Ovary (tissue), 9 donors: Measurements from ENCODE around the gene HTR1E. TPM values are rescaled to one million over a fixed set of nuclear protein-coding genes. Genes with fewer than 3 reads are reported as not detected.
A peak's percentile ranks its signal among the peaks of the same experiment; 100 is the strongest.

Source experiments
- DNase-seq, 5 donors: peaks; one replicate each; pipeline ENCODE4 v3.0.0-alpha.2; 2019 to 2020
- H3K27ac ChIP-seq, 2 donors: fragments of 200-600 bp; one replicate each; pipeline versions ENCODE4 v1.5.1 to v1.8.0; 2019 to 2022
- H3K27me3 ChIP-seq: fragments of 200-600 bp; one replicate; pipeline ENCODE4 v1.8.0; 2022
- H3K36me3 ChIP-seq: fragments of 200-600 bp; sonication (generic); one replicate; pipeline ENCODE4 v1.5.1; 2019
- H3K4me1 ChIP-seq: one replicate; pipeline ENCODE4 v1.8.1; 2013; ENCODE audit warnings: mild to moderate bottlenecking, moderate library complexity; ENCODE audit not compliant: insufficient read depth
- H3K4me3 ChIP-seq: fragments of 200-600 bp; sonication (generic); one replicate; pipeline ENCODE4 v1.5.1; 2017
- H3K9me3 ChIP-seq, 2 donors: fragments of 200-600 bp in 1 of 2; sonication (generic) in 1 of 2; one replicate each; pipeline versions ENCODE4 v1.5.1 to v1.8.1; 2013 to 2019; ENCODE audit warnings: mild to moderate bottlenecking in 1 of 2, moderate library complexity in 1 of 2
- EP300 ChIP-seq: sonication (generic); formaldehyde crosslinking; IDR thresholded peaks from one replicate; pipeline ENCODE4 v1.6.1; 2017; ENCODE audit warnings: antibody characterized with exemption
- POLR2A ChIP-seq: fragments of 450-650 bp; IDR thresholded peaks from one replicate; pipeline ENCODE4 v1.6.1; 2017; ENCODE audit warnings: antibody characterized with exemption, mild to moderate bottlenecking, moderate library complexity
- WGBS, 3 donors: extraction: QIAGEN DNeasy Blood & Tissue Kit in 1 of 3; methylation state at CpG; one replicate each; pipeline versions ENCODE4 v1.1.5 to v1.1.7; 2013 to 2017; 5-methylcytosine and 5-hydroxymethylcytosine counted together
- intact Hi-C, 4 donors: fragments of 100-400 bp; cut with DNase I; formaldehyde crosslinking; loops; one replicate each; pipeline versions ENCODE4 v1.11.0 to v1.15.1; 2022 to 2023
- polyA plus RNA-seq, 2 donors: library from polyadenylated mRNA; stranded (reverse); fragments of 200-250 nt in 1 of 2; fragments of 350-450 nt in 1 of 2; fragmentation: Illumina TruSeq in 1 of 2; extraction: RNeasy Lipid Tissue Mini Kit (QIAGEN cat#74804) in 1 of 2; gene quantifications; one replicate each; pipeline ENCODE4 v1.2.3, GENCODE V29; 2013 to 2014
- total RNA-seq, 7 donors: library from RNA; depleted of rRNA in 2 of 7; stranded (reverse); fragments of >200 nt in 2 of 7; fragmentation: NEBNext Ultra II Directional in 3 of 7; extraction: Animal tissue kit (Norgen Biotek cat#: 25700) in 3 of 7; gene quantifications; one replicate each; pipeline versions ENCODE4 v1.1.0 to v1.2.4, GENCODE V29; 2016 to 2023
- TF ChIP-seq, protein P1 (sequence below), 3 donors: fragments of 450-650 bp in 2 of 3; fragments of 200-600 bp in 1 of 3; IDR thresholded peaks; one replicate each; pipeline versions ENCODE4 v1.5.1 to v1.8.0; 2016 to 2022; ENCODE audit warnings: antibody characterized with exemption in 3 of 3, mild to moderate bottlenecking in 1 of 3
- donor health status: DM: no; HTN: no; CAD: no; lungs with moderate emphysema.
- donor health status: DM: no; HTN: no; CAD: no.
- donor health status: Bipolar disorder and iron deficiency.
- donor health status: DM: yes; HTN: yes; CAD: no.
- donor health status: DM: no; HTN: no; CAD: no.
- donor health status: DM: yes; HTN: yes; CAD: no.

The HTR1E gene
- total and polyA plus RNA-seq, 9 donors: 0.60 to 4.4 (median 1.1) TPM

GRCh38 chr6:87027021-87027420 lies 89.7 kb downstream of the HTR1E start:
- Histone ChIP-seq H3K9me3 (no peaks in the 10 kb centered on the region), H3K27me3 (no peaks in the 10 kb centered on the region), H3K4me1 (no peaks in the 10 kb centered on the region), H3K27ac (no peak overlapping the region), H3K4me3 (no peak overlapping the region), H3K36me3 (no peaks in the 10 kb centered on the region)
- intact Hi-C loops: no loop called here
- DNase-seq: no peak
- TF ChIP-seq, protein P1, sequence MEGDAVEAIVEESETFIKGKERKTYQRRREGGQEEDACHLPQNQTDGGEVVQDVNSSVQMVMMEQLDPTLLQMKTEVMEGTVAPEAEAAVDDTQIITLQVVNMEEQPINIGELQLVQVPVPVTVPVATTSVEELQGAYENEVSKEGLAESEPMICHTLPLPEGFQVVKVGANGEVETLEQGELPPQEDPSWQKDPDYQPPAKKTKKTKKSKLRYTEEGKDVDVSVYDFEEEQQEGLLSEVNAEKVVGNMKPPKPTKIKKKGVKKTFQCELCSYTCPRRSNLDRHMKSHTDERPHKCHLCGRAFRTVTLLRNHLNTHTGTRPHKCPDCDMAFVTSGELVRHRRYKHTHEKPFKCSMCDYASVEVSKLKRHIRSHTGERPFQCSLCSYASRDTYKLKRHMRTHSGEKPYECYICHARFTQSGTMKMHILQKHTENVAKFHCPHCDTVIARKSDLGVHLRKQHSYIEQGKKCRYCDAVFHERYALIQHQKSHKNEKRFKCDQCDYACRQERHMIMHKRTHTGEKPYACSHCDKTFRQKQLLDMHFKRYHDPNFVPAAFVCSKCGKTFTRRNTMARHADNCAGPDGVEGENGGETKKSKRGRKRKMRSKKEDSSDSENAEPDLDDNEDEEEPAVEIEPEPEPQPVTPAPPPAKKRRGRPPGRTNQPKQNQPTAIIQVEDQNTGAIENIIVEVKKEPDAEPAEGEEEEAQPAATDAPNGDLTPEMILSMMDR (IDR thresholded peaks at IDR 0.05): no peak
- TF ChIP-seq POLR2A (no peak), EP300 (no peak)
- WGBS, 3 donors: 70 to 85% (median 74%) methylated on average over 2 of the region's 2 CpGs

DNA sequence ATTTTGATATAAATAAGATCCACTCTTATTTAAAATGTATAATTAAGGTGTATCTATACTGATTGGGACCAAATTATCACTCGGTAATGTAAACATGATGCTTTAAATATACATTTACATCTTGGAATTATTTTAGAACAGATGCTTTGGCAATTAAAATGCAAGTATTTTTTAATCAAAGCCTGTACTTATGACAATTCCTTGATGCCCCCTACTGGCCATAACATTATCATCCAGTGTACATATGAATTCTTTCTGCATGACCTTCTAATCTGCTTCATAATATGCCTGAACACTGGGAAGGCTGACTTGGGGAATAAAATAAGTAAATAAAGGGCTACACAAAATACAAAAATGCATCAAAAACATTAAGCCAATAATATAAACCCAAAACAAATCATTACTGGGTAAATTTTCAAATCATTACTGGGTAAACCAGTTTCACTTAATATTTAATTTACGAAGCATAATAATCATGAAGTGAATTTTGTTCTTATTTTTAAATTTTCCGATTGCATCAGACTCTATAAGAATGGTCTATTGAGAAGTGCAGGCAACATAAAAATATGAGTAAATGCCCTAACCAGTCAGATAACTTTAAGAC lies 92.5 kb downstream of the HTR1E start:
- DNase-seq: no peak
- Histone ChIP-seq H3K36me3 (no peaks in the 10 kb centered on the region), H3K4me3 (no peak overlapping the region), H3K27me3 (no peaks in the 10 kb centered on the region), H3K9me3 (no peaks in the 10 kb centered on the region), H3K27ac (no peak overlapping the region), H3K4me1 (no peaks in the 10 kb centered on the region)
- TF ChIP-seq, protein P1 (IDR thresholded peaks at IDR 0.05): peak; percentile 27 to 48 (median 29)
- TF ChIP-seq POLR2A (no peak), EP300 (no peak)
- WGBS, 3 donors: 54 to 60% (median 58%) methylated on average over 3 of the region's 3 CpGs
- intact Hi-C loops: no loop called here

DNA sequence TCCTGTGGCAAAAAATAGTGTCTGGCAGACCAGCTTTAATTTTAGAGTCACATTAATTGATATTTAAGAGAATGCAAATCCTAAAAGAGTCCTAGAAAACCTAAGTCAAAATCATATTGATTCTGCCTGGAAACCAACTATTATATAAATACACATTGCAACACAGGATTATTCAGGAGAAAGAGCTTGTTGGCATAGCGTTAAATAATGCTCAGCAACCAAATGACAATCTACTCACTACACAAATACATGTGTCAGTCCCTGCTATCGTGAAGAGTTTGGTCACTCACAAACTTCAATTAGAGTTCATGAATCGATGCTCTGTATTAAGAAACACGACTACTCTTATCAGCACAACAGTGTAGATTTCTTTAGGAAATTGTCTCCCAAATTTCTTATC lies 103.4 kb downstream of the HTR1E start:
- Histone ChIP-seq H3K36me3 (no peaks in the 10 kb centered on the region), H3K27ac (no peak overlapping the region), H3K9me3 (no peaks in the 10 kb centered on the region), H3K27me3 (no peaks in the 10 kb centered on the region), H3K4me3 (no peak overlapping the region), H3K4me1 (no peaks in the 10 kb centered on the region)
- WGBS, 3 donors: 66 to 75% (median 74%) methylated on average over 4 of the region's 4 CpGs
- DNase-seq: no peak
- intact Hi-C loops: loop anchor here in 1 of 4 donors (2.0 kb wide), 1 partner anchor 30 kb away; no protein-coding TSS in a partner anchor
- TF ChIP-seq EP300: no peak
- no peak for TF ChIP-seq POLR2A
- TF ChIP-seq, protein P1 (IDR thresholded peaks at IDR 0.05): no peak

- H3K36me3 ChIP-seq: no peaks in the 10 kb centered on the region
- H3K27me3 ChIP-seq: no peaks in the 10 kb centered on the region
- WGBS, 3 donors: 60 to 82% (median 61%) methylated on average over 5 of the region's 5 CpGs
- H3K9me3 ChIP-seq: no peaks in the 10 kb centered on the region
- H3K4me1 ChIP-seq: no peaks in the 10 kb centered on the region
- H3K27ac ChIP-seq: no peak overlapping the region
- DNase-seq: no peak
- TF ChIP-seq, protein P1 (IDR thresholded peaks at IDR 0.05): no peak
- no peak for TF ChIP-seq EP300
- no peak for TF ChIP-seq POLR2A
- intact Hi-C loops: no loop called here
- H3K4me3 ChIP-seq: no peak overlapping the region
These were observed 108.3 kb downstream of the HTR1E start for GRCh38 chr6:87045521-87046075.
